Central memory CD8-positive, alpha-beta T cell (primary cell): ENCODE results near the gene SLC43A3.

Experiments
- ATAC-seq: fragments of 150-1000 bp; cut with Tn5 transposase; replicated peaks from 2 replicates; pipeline ENCODE4 v1.10.0; 2022; ENCODE audit warnings: mild to moderate bottlenecking, moderate FRiP score, moderate number of reproducible peaks; ENCODE audit not compliant: poor library complexity, severe bottlenecking; ENCODE audit errors: extremely low read depth
- DNase-seq, 2 donors: peaks; one replicate each; pipeline ENCODE4 v3.0.0; 2021; ENCODE audit warnings: low spot score in 2 of 2
- H3K27ac Mint-ChIP-seq: one replicate; pipeline ENCODE4 v1.8.0; 2022; ENCODE audit warnings: low read depth, mild to moderate bottlenecking, moderate library complexity, mixed read lengths
- H3K27me3 Mint-ChIP-seq: one replicate; pipeline ENCODE4 v1.8.0; 2022; ENCODE audit warnings: mixed read lengths
- H3K36me3 Mint-ChIP-seq: one replicate; pipeline ENCODE4 v1.8.0; 2022; ENCODE audit warnings: mild to moderate bottlenecking, moderate library complexity, mixed read lengths; ENCODE audit not compliant: insufficient read depth
- H3K4me1 Mint-ChIP-seq: one replicate; pipeline ENCODE4 v1.8.0; 2022; ENCODE audit warnings: mixed read lengths
- H3K4me3 Mint-ChIP-seq: one replicate; pipeline ENCODE4 v1.8.0; 2022; ENCODE audit warnings: mild to moderate bottlenecking, moderate library complexity, mixed read lengths
- H3K9me3 Mint-ChIP-seq: one replicate; pipeline ENCODE4 v1.8.0; 2022; ENCODE audit warnings: mixed read lengths

Gene SLC43A3

GRCh38 chr11:57392066-57392762 lies 34.7 kb downstream of the SLC43A3 start:
- H3K9me3 Mint-ChIP-seq: no peaks in the 10 kb centered on the region
- no peaks in the 10 kb centered on the region for H3K27me3 Mint-ChIP-seq
- ATAC-seq (no peak), DNase-seq (no peak)
- no peak overlapping the region for H3K27ac Mint-ChIP-seq
- H3K36me3 Mint-ChIP-seq: no peaks in the 10 kb centered on the region
- no peaks in the 10 kb centered on the region for H3K4me1 Mint-ChIP-seq
- no peak overlapping the region for H3K4me3 Mint-ChIP-seq

GRCh38 chr11:57391539-57391938 lies 35.4 kb downstream of the SLC43A3 start:
- DNase-seq: no peak
- no peak for ATAC-seq
- Mint-ChIP-seq H3K9me3 (no peaks in the 10 kb centered on the region), H3K36me3 (no peaks in the 10 kb centered on the region), H3K27me3 (no peaks in the 10 kb centered on the region), H3K4me3 (no peak overlapping the region), H3K4me1 (no peaks in the 10 kb centered on the region), H3K27ac (no peak overlapping the region)

- DNase-seq (no peak), ATAC-seq (no peak)
- Mint-ChIP-seq H3K4me1 (no peaks in the 10 kb centered on the region), H3K36me3 (no peaks in the 10 kb centered on the region), H3K27ac (no peak overlapping the region), H3K27me3 (no peaks in the 10 kb centered on the region), H3K9me3 (no peaks in the 10 kb centered on the region), H3K4me3 (no peak overlapping the region)
Measured at GRCh38 chr11:57391111-57391510, 35.8 kb downstream of the SLC43A3 start.

GRCh38 chr11:57390535-57390934 lies 36.4 kb downstream of the SLC43A3 start, which contains the start of gene PRG2:
TSS of gene PRG2 (minus strand) at chr11:57390650. CDS start at chr11:57389944, 706 bp downstream.
- Mint-ChIP-seq H3K27ac (no peak within 1 kb of the TSS), H3K27me3 (no peaks in the 10 kb centered on the region), H3K4me3 (no peak within 1 kb of the TSS), H3K9me3 (no peaks in the 10 kb centered on the region), H3K4me1 (no peaks in the 10 kb centered on the region), H3K36me3 (no peaks in the 10 kb centered on the region)
- DNase-seq: no peak
- ATAC-seq: no peak

- H3K27ac Mint-ChIP-seq: no peak overlapping the region
- DNase-seq (no peak), ATAC-seq (no peak)
- H3K4me3 Mint-ChIP-seq: no peak overlapping the region
- no peaks in the 10 kb centered on the region for H3K9me3 Mint-ChIP-seq
- H3K27me3 Mint-ChIP-seq: peaks cover 5% of the 10 kb centered on the region
- H3K4me1 Mint-ChIP-seq: no peaks in the 10 kb centered on the region
- H3K36me3 Mint-ChIP-seq: no peaks in the 10 kb centered on the region
Measured at GRCh38 chr11:57387289-57388030, 39.5 kb downstream of the SLC43A3 start.

GRCh38 chr11:57386178-57386940 lies 40.6 kb downstream of the SLC43A3 start:
- H3K36me3 Mint-ChIP-seq: no peaks in the 10 kb centered on the region
- DNase-seq (no peak), ATAC-seq (no peak)
- no peak overlapping the region for H3K27ac Mint-ChIP-seq
- no peaks in the 10 kb centered on the region for H3K9me3 Mint-ChIP-seq
- H3K4me3 Mint-ChIP-seq: no peak overlapping the region
- no peaks in the 10 kb centered on the region for H3K4me1 Mint-ChIP-seq
- H3K27me3 Mint-ChIP-seq: peaks cover 16% of the 10 kb centered on the region

- Mint-ChIP-seq H3K27me3 (peaks cover 51% of the 10 kb centered on the region), H3K36me3 (peaks cover 1% of the 10 kb centered on the region), H3K4me1 (no peaks in the 10 kb centered on the region), H3K9me3 (no peaks in the 10 kb centered on the region), H3K4me3 (no peak within 1 kb of the TSS), H3K27ac (no peak within 1 kb of the TSS)
- DNase-seq (no peak), ATAC-seq (no peak)
Measured at GRCh38 chr11:57380975-57381374, 45.9 kb downstream of the SLC43A3 start, which contains the start of gene PRG3. TSS of gene PRG3 (minus strand) at chr11:57381150. CDS start at chr11:57380708, 442 bp downstream.

- Mint-ChIP-seq H3K9me3 (no peaks in the 10 kb centered on the region), H3K27ac (no peak overlapping the region), H3K4me1 (no peaks in the 10 kb centered on the region), H3K36me3 (peaks cover 3% of the 10 kb centered on the region), H3K4me3 (no peak overlapping the region), H3K27me3 (peaks cover 51% of the 10 kb centered on the region)
- DNase-seq: no peak
- ATAC-seq: no peak
Measured at GRCh38 chr11:57379732-57380131, 47.2 kb downstream of the SLC43A3 start.

GRCh38 chr11:57378186-57378585 lies 48.7 kb downstream of the SLC43A3 start:
- DNase-seq (no peak), ATAC-seq (no peak)
- no peak overlapping the region for H3K27ac Mint-ChIP-seq
- peaks cover 51% of the 10 kb centered on the region for H3K27me3 Mint-ChIP-seq
- H3K36me3 Mint-ChIP-seq: peaks cover 3% of the 10 kb centered on the region
- H3K4me1 Mint-ChIP-seq: no peaks in the 10 kb centered on the region
- no peaks in the 10 kb centered on the region for H3K9me3 Mint-ChIP-seq
- H3K4me3 Mint-ChIP-seq: no peak overlapping the region

GRCh38 chr11:57377107-57377506 lies 49.8 kb downstream of the SLC43A3 start:
- H3K9me3 Mint-ChIP-seq: no peaks in the 10 kb centered on the region
- DNase-seq (no peak), ATAC-seq (no peak)
- H3K27me3 Mint-ChIP-seq: peaks cover 42% of the 10 kb centered on the region
- H3K36me3 Mint-ChIP-seq: peaks cover 3% of the 10 kb centered on the region
- no peaks in the 10 kb centered on the region for H3K4me1 Mint-ChIP-seq
- no peak overlapping the region for H3K27ac Mint-ChIP-seq
- H3K4me3 Mint-ChIP-seq: no peak overlapping the region

GRCh38 chr11:57376095-57377090 lies 50.5 kb downstream of the SLC43A3 start:
- no peaks in the 10 kb centered on the region for H3K9me3 Mint-ChIP-seq
- peaks cover 3% of the 10 kb centered on the region for H3K36me3 Mint-ChIP-seq
- no peaks in the 10 kb centered on the region for H3K4me1 Mint-ChIP-seq
- ATAC-seq: no peak
- H3K27me3 Mint-ChIP-seq: peaks cover 35% of the 10 kb centered on the region
- H3K4me3 Mint-ChIP-seq: no peak overlapping the region
- H3K27ac Mint-ChIP-seq: no peak overlapping the region
- no peak for DNase-seq

GRCh38 chr11:57375490-57375889 lies 51.4 kb downstream of the SLC43A3 start:
- Mint-ChIP-seq H3K27ac (no peak overlapping the region), H3K9me3 (no peaks in the 10 kb centered on the region), H3K36me3 (peaks cover 3% of the 10 kb centered on the region), H3K27me3 (peaks cover 27% of the 10 kb centered on the region), H3K4me3 (no peak overlapping the region), H3K4me1 (no peaks in the 10 kb centered on the region)
- DNase-seq (no peak), ATAC-seq (no peak)
